Hematopoietic multipotent progenitor cell treated with erythropoietin and hydrocortisone succinate and interleukin-3 and kit ligand, for 4 days (in vitro differentiated cells): ENCODE data around the gene FAM174A.

Source experiments
- DNase-seq: peaks from one replicate; pipeline ENCODE4 v3.0.0-alpha.2; 2015

Gene FAM174A

DNA sequence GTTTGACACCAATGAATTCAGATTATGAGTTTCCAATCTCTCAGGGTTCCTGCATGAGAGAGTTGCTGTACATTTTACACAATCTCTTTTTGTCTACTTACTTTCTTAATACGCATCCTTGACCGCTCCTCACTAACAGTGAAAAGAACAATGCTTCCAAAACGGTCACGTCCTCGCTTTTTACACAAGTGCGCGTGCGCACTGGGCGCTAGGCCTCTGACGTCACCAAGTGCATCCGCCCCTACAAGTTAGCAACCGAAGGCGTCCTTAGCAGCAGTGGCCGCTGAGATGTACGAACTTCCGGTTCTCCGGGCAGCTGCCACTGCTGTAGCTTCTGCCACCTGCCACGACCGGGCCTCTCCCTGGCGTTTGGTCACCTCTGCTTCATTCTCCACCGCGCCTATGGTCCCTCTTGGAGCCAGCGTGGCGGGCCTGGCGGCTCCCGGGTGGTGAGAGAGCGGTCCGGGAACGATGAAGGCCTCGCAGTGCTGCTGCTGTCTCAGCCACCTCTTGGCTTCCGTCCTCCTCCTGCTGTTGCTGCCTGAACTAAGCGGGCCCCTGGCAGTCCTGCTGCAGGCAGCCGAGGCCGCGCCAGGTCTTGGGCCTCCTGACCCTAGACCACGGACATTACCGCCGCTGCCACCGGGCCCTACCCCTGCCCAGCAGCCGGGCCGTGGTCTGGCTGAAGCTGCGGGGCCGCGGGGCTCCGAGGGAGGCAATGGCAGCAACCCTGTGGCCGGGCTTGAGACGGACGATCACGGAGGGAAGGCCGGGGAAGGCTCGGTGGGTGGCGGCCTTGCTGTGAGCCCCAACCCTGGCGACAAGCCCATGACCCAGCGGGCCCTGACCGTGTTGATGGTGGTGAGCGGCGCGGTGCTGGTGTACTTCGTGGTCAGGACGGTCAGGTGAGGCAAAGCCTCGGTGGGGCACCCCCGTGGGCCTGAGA, at the start of gene FAM174A:
Gene FAM174A (plus strand): TSS at position 315 of the 946 bp plus-strand sequence. CDS start 157 bp downstream, at position 472.
- peak; percentile 98 for DNase-seq

DNA sequence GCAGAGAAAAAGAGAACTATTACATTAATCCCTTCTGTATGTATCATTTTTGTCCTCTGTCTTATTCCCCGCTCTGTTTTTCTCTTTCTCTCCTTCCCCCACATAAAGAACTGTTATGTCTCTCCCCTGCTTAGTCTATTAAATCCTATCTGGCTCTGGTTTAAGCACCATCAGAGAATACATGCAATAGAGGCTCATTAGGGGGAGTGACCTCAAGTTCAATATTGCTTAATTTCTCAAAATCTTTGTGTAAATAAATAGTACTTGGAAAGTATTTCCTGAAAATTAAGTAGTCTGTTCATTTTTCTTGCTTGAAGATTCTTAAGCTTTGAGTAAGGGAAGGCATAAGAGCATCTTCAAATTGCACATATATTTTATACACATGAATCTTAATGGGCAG, 41.2 kb upstream of the FAM174A start:
- no peak for DNase-seq

GRCh38 chr5:100496296-100496695, 38.9 kb upstream of the FAM174A start:
- no peak for DNase-seq

GRCh38 chr5:100502684-100503083, 32.5 kb upstream of the FAM174A start:
- no peak for DNase-seq

DNA sequence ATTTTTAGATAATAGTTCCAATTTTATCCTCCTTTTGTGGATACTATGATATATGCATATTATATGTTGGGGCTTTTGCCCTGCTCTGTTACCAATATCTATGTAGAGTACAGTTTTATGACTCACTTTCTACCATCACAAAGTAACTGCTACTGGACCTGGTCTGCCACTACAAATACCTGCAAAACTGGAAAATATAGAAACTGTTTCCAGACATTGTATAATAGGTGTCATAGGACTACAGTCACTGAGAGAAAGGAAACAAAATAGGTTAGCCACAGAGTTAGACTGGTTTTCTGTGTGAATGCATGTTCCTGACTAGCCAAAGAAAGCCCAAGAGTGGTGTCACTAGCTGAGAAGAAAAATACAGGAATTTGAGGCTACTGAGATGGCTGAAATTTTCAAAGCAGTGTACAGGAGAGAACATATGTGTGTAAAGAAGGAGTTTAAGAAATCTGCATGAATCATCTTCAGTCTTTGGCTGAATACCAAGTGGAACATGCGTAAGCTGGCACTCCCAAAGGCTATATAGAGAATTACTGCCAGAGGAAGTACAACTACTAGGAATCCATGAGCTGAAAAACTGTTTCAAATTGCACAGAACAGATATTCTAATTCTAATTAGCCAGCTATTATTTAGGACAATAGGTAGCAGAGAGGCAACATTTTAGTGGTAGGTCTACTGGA, 29.0 kb upstream of the FAM174A start:
- DNase-seq = peak; percentile 16

- DNase-seq = no peak
Measured at GRCh38 chr5:100516285-100516684, 18.9 kb upstream of the FAM174A start.

DNA sequence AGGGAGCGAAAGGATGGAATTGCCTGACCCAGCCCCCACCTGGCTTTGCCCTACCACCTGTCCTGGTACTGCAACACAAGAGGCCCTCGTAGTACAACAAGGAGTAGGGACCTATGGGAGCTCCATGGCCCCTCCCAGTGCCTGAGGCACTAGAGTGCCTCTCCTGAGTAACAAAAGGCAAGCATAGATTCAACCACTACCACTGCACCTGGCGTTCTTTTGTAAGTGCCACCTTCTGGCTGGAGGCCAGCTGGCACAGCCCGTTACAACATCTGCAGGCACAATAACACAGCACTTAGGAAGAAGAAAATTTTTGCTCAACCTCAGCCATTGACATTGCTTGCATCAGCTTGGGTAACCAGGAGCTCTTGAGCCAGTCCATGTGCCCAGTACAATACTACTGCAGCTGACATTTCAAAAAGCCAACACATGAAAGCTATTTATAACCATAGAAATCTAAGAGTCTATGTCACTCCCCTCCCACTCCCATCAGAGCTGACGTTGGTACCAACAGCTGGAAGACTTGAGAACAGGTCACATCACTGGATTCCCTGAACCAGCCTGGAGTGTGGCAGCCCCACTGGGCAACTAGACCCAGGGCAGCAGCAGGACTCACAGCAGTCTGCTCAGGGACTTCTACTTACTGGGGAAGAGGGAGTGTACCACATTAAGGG, 17.7 kb upstream of the FAM174A start:
- DNase-seq = no peak

DNA sequence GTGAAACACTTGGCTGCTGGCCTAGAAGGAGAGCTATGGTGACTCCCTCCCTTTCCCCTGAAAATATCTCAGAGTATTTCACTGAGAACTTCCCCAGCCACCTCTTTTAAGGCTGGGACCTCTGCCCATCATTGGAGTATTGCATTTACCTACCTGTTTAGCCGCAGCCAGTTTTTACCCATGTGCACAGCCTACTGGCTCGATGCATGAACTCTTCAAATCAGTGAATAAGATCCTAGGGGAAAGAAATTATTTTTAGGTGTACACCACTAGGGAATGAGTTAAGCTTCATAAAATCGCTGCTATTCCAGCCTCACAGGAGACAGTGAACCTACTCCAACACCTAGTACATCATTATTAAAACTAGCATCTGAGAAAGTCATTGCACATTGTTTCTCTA, 16.8 kb upstream of the FAM174A start:
- no peak for DNase-seq

- DNase-seq = no peak
Measured at GRCh38 chr5:100519075-100519474, 16.1 kb upstream of the FAM174A start.

DNA sequence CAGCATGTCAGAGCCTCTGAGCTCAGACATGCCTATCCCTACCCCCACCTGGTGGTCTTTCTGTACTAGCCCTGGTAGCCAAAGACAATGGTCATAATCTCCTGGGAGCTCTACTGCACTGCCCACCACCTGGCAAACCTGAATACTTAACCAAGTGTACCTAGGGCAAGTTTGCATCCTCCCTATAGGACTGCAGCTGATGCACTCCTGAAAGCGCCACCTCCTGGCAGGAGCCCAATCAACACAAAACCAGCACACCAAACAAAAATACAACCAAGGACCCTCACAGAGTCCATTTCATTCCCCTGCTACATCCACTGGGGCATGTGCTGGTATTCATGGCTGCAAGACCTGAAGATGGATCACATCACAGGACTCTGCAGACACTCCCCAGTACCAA, 14.8 kb upstream of the FAM174A start:
- DNase-seq = no peak

- no peak for DNase-seq
Measured at GRCh38 chr5:100537946-100538345, 2.8 kb downstream of the FAM174A start.

DNA sequence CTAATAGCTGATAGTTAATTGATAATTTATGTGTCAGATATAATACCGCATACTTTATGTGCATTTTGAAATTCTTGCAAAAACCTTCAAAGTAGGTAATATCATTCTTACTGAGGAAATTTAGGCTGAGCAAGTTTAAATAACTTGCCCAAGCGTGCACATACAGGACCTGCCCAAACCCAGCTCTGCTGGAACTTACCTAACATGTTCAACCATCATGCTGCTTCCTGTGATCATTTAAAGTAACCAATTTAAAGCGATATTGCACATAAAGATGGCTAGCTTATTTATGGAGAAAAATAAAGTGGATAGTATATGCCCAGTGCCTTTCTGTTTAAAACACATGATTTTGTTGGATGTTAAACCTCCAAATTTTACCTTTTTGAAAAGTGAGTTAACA, 4.3 kb downstream of the FAM174A start:
- DNase-seq = no peak

DNA sequence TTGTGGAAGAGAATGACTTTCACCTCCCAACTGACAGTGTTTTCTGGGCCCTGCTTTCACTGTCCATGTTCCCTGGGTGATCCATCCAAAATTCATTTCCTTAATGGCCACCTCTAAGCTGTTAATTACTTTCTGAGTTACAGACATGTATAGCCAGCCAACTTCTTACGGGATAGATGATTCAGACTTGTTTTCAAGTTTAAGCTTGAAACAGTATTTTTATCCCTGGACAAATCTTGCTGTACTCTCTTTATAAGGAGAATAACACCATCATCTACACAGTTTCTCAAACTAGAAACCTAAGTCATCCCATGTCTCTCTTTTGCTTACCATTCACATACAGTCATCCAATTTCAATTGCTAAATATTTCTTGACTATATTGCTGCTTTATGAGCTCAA, 6.9 kb downstream of the FAM174A start:
- DNase-seq = no peak

DNA sequence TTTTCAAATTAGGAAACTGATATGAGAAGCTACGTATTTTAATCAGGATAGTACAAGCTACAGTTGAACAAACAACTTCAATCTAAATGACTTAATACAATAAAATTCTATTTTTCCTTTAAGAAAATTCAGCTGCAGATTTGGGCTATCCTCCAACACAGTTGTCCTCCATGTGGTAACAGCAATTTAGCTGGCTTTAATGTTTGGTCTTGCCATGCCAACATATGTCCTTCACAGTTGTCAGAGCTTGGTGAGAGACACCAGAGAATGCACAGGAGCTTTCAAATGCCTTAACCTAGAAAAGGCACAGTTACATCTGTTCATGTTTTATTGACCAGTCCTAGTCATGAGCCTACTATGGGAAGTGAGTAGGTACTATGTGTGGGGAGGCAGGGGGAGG, 10.8 kb downstream of the FAM174A start:
- no peak for DNase-seq

DNA sequence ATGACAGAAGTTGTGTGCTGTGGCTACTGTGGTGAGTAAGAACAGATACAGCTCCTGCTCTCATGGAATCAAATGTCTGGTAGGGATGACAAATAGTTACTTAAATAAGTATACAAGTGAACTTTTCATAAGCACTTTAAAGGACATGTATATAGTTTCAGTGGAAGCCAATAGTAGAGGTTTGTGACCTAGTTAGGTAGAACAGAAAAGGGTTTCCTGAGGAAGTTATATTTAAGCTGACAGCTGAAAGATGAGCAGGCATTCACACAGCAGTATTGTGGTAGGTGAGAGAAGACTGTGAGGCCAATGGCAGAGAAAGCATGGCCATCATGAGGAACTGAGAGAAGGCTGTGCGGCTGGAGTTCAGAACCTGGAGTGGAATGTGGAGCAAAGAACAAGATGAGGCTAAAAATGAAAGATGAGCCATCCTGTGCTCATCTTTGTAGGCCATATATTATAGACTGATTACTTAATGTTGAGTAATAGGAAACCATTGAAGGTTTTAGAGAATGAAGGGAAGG, 15.4 kb downstream of the FAM174A start:
- DNase-seq = no peak

DNA sequence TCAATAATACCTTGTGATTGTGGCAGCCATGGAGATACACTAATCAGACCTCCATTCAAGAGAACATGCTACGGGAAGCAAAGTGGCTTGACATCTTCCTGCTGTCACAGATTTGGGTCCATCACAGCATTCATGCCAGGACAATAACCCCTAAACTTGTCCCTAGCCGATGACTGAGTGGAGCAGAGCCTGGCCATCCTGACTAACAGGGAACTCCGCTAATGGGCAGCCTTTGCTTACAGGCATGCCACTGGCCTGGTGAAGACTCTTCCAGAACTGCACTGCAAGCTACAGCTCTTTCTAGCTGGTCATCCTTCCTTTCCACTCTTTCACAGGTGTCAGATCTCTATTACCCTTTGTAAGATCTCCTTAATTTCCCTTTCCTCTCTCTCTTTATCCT, 16.0 kb downstream of the FAM174A start:
- no peak for DNase-seq

DNA sequence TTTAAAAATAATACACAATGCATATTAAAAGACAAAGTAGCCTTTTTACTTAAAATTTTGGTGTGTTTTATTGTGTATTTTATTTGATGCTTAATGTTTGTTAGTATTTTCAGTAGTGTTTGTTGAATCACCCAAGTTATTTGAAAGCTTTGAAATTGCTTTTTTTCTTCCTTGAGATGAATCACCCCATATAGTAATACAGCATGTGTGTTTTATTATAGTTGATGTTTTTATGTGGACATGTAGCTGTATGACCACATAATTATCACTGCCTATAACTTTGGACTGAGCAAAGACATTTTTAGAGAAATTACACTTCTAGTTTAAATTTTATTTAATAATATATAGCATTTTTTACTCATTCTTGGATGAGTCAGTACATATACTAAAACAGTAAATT, 18.0 kb downstream of the FAM174A start:
- DNase-seq = no peak

GRCh38 chr5:100560860-100561259, 25.7 kb downstream of the FAM174A start:
- DNase-seq = no peak

GRCh38 chr5:100562821-100563220, 27.6 kb downstream of the FAM174A start:
- no peak for DNase-seq

DNA sequence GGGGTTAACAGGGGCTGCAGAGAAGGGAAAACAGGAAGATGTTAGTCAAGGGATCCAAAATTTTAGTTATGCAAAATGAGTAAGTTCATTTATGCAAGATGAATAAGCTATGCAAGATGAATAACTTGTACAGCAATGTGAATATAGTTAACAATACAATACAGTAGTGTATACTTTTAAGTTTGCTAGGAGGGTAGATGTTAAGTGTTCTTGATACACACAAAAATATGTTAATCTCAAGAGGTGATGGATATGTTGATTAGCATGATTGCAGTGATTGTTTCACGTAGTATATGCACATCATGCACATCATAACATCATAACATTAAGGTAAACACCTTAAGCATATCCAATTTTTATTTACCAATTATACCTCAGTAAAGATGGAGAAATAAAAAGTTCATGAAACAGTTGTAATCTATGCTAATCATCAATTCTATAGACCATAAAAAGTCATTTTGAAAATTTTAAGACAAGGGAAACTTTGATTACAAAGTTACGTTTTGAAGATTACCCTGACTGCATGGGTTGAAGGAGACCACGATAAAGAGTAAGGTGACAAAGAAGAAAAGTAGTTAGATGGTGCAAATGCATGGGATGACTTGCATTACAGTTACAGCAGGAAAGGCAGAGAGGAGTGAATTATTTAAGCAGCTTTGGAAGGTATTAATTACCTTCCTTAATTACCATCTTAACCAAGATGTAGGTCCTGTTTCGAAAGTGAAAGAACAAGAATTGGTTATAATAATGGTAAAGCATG, 31.4 kb downstream of the FAM174A start:
- no peak for DNase-seq

DNA sequence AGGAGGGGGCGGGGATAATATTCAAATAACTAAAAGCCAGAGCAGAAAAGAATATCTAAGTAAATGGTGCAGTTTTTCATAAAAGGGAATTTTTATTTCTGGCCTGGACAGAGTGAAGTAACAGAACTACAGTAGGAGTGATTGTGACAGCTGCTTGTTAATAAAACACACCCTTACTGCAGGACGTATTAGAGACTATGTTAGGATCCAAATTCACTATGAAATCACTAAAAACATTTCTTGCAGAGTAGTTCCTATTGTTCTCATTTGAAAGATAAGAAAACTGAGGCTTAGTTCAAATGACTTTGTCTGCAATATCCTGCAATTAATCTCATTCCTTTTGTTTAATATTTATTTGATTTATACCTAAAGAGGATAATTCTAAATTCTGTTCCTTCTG, 39.5 kb downstream of the FAM174A start:
- no peak for DNase-seq

- DNase-seq = no peak
Measured at GRCh38 chr5:100575815-100576214, 40.6 kb downstream of the FAM174A start.
